HG03469 (cell line): Measurements from ENCODE around the gene OIT3.

ENCODE experiments used
- ATAC-seq: cut with Tn5 transposase; IDR thresholded peaks from one replicate; pipeline ENCODE4 v1.9.1; 2021; ENCODE audit warnings: mild to moderate bottlenecking, moderate library complexity, moderate number of reproducible peaks; ENCODE audit not compliant: unreplicated experiment

Gene OIT3

DNA sequence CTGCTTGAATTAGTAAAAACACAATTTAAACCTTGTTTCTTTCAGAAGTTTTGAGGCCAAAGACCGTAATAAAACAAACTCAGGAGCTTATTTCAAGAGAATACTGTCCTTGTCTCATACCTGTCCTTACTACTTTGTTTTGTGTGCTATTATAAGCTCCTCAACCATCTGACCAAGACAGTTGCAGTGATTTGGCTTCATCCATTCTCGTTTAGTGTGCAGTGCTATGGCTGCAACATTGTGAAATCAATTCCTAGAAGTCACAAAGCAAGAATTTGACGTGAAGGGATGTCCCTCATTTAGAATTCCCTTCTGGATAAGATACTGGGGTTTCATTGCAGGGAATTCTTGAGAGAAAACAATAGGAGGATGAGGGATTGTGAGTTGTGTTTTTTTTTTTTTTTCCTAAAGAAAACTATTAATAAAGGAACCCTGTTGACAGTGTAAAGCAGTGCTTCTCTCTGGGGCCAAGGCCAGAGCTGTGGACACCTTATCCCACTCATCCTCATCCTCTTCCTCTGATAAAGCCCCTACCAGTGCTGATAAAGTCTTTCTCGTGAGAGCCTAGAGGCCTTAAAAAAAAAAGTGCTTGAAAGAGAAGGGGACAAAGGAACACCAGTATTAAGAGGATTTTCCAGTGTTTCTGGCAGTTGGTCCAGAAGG is at the start of gene OIT3:
TSS of gene OIT3 (plus strand) at position 604 of the 663 bp plus-strand sequence. CDS start 60 bp downstream, outside the sequence.
- no peak for ATAC-seq

DNA sequence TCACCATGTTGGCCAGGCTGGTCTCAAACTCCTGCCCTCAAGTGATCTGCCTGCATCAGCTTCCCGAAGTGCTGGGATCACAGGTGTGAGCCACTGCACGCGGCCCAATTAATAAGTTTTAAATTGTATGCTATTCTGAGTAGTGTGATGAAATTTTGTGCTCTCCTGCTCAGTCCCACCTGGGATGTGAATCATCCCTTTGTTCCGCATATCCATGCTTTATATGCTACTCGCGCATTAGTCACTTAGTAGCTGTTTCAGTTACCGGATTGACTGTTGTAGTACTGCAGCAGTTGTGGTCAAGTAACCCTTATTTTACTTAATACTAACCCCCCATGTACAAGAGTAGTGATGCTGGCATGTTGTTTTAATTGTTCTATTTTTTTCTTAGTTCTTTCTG is 47.3 kb upstream of the OIT3 start:
- ATAC-seq, result no peak

DNA sequence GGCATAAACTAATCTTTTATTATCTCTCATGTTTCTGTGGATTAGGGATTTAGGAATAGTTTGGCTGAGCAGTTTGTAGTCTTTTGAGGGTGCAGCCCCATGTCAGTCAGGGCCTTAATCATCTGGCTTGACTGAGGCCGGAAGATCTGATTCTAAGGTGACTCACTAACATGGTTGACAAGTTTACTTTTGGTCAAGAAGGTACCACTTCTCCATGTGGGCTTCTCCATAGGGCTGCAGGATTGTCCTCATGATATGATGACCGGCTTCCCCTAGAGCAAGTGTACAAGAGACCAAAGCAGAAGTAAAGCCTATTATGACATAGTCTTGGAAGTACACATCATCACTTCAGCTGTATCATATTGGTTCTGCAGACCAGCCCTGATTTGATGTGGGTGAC is 45.9 kb upstream of the OIT3 start:
- no peak for ATAC-seq

DNA sequence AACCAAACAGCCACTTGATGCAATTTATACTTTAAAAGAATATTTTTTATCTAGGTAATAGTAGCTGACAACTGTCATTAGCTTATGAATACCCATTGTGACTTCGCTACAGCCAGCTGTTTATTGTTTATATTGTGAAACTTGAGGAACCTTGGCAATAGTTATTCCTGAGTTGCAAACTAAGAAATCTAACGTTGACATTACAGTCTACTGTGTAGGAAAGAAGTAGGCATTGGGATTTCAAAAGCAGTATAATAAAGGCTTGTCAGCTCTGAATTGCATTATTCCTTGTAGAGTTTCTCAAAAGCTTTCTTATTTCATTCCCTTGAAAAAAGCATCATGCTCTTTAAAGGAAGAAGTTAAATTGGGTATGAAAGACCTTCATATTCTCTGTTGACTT is 42.7 kb upstream of the OIT3 start:
- no peak for ATAC-seq

DNA sequence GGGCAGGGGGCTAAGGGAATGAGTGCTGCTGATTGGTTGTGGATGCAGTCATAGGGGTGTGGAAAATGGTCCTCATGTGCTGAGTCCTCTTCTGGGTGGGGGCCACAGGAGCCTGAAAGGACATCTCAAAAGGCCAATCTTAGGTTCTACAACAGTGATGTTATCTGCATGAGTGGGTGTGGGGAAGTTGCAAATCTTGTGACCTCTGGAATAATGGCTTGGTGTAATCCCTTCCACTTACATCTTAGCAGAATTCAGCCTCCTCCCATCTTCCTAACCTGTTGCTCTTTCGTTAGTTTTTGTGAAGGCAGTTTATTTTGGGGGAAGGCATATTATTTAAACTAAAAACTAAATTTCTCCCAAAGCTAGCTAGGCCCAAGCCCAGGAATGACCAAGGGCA is 42.0 kb upstream of the OIT3 start:
- ATAC-seq, result no peak

DNA sequence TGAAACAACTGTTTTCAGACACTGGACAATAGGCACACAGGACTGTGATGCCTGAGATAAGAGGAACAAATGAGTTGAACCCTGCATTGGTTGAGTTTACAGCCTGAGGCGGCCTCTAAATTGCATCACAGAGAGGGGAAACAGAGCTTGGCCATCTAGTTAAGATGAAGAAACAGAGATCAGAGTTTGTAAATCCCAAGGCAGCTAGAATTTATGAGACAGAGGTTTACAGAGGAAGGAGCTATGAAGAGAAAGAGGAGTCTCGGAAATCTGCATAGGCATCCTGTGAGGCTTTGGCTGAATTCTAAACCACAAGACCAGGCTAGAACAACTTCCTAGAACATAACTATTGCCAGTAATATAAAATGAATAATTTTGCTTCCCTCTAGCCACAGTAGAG is 41.0 kb upstream of the OIT3 start:
- no peak for ATAC-seq

DNA sequence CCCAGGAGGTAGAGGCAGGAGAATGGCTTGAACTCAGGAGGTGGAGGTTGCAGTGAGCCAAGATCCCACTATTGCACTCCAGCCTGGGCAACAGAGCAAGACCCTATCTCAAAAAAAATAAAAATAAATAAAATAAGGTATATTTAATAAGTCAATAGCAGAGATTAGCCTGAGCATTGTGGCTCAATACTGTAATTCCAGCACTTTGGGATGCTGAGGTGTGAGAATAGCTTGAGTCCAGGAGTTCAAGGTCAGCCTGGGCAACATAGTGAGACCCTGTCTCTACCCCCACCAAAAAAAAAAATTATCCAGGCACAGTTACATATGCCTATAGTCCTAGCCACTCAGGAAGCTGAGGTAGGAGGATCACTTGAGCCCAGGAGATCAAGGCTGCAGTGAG is 38.4 kb upstream of the OIT3 start:
- ATAC-seq, result no peak

DNA sequence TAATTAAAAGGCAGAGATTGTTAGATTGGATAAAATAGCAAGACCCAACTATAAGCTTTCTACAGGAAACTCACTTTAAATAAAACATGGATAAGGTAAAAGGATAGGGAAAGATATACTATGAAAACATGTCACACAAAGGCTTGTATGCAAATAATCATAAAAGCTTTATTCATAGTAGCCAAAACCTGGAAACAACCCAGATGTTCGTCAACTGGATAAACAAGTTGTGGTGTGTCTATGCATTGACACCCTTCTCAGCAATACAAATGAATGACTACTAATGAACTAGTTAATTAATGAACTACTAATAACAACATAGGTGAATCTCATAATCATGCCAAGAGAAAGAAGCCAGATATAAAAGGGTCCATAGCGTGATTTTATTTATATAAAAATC is 37.7 kb upstream of the OIT3 start:
- ATAC-seq, result no peak

DNA sequence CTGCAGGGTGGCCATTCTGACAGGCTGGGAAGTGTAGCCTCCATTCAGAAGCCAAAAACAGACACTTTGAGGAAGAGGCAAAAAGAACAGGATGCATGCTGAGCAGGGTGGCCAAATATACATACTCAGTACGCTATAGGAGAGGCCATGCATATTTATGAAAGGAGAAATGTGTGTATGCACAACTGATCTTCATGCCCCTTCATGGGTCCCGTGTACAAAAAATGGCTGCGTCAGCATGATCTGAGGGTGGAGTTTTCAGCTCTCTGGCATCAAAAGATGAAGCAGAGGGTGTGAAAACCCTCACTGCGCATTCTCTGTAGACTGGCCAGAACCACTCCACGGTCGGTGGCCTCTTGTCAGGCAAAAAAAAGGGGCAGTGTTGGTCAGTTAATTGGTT is 35.5 kb upstream of the OIT3 start:
- no peak for ATAC-seq

DNA sequence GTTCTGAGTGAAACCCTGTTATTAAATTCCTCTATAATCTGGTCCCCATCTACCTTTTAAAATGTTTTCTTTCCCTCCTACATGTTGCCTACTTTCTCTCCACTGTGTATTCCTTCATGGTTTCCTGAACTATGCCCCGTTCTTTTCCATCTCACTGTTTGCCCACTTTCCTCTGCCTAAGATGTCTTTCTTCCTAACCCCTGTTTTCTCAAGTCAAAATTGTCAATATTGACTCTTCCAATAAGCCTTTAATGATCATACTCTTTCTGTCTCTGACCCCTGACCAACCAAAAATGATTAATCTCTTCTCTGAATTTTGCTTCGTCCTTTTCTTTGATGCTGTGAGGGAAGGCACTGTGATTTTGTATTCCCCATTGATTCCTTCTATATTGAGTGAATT is 30.6 kb upstream of the OIT3 start:
- ATAC-seq, result no peak

DNA sequence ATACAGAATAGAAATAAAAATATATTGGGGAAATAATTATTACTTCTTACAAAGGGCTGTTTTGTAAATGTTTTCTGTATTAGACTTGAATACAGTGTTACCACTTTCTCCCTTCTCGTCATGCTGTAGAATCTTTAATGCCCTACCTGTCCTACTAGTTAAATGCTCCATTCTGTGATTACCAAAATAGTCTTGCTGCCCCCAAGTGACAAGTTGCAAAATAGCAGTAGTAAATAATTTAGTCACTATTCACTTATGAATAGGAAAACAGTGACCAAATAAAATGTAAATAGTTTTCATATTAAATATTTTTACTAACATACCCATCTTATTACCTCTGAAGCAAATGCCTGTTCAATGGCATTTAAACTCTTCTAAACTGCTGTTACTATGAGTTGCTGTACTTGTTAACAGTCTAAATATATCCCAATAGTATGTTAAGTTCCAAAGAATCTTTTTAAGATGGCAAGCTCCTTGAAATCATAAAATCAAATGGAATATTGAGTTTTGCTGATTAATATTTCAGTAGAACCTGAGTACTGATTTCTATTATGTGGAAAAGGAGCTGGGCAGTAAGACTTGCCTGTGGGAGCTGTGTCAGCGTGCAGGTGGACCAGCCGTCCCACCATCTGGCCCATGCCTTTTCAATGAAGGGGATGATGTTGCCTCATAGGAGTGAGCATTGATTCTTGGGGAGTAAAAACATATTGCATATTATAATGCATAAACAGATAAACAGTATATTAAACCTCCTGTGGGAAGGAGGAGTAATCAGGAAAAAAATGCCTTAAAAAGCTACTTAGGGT is 18.1 kb upstream of the OIT3 start:
- ATAC-seq, result no peak

DNA sequence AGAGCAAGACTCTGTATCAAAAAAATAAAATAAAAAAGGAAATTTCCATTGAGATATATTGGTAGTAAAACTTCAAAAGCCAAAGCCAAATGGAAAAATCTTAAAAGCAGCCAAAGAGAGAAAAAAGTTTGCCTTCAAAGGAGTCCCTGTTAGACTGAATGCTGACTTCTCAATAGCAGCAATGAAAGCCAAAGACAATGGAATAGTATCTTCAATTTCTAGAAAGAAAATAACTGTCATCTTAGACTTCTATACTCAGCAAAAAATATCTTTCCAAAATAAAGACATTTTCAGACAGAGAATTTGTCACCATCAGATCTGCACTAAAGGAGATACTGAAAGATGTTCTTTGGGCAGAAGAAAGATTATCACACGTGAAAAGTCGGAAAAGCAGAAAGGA is 14.3 kb upstream of the OIT3 start:
- no peak for ATAC-seq

DNA sequence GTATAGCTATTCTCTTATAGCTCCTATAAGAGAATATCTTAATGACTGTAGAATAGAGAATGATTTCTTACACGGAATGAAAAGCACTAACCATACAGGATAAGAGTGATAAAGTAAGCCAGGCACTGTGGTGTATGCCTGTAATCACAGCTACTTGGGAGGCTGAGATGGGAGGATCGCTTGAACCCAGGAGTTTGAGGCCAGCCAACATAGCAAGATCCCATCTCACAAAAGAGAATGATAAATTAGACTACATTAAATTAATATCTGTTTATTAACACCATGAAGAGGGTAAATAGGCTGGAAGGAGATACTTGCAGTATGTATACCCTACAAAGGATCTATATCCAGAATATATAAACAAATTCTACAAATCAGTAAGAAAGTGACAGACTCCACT is 12.2 kb upstream of the OIT3 start:
- no peak for ATAC-seq

DNA sequence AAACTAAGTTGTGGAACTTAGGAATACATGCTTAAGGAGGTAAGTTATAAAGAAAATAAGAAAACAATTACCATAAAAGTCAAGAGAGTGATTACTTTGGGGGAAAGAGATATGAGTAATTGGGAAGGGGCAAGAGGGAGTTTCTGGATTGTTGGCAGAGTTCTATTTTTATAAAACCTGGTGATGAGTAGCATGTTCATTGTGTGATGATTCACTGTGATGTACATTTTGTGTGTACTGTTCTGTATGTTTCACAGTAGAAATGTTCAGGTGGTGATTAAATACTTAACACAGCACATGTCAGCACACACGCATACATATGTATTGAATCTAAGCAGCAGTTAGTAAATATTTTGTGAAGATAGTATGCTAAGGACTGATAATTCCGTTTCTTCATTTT is 9.7 kb upstream of the OIT3 start:
- no peak for ATAC-seq

DNA sequence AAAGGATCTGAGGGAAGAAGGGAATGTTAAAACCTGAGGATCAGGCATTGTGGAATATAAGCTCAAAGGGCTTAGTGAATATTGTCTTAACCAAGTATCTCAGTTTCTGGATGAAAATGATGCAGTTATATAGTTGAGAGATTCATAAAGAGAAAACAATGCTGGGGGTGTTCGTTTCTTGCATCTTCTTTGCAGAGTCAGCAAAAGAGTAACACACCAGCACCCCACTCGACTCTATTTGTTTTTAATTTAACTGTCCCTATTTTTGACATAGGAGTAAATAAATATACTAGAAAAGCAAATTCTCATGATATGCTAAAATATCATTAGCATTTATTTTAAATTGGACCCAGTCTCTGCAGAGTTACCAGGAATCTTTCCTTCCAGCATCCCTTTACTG is 7.6 kb upstream of the OIT3 start:
- no peak for ATAC-seq

DNA sequence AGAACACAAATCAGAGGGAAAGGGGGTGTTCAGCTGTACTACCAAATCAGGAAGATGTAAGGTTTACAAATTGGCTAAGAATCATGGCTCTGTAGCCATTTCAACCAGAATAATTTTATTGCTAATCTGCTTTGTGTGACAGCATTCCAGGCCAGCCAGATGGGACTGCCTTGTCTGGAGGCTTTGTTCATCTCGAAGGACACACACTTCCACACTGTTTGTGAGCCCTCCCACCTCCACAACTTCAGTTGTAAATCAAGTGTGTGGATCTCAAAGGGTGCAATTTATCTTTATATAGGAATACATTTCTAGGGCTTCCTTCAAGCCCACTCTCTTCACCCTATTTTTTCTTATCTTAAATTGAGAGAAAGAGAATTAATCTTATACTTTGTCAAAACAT is 6.9 kb upstream of the OIT3 start:
- ATAC-seq, result no peak

DNA sequence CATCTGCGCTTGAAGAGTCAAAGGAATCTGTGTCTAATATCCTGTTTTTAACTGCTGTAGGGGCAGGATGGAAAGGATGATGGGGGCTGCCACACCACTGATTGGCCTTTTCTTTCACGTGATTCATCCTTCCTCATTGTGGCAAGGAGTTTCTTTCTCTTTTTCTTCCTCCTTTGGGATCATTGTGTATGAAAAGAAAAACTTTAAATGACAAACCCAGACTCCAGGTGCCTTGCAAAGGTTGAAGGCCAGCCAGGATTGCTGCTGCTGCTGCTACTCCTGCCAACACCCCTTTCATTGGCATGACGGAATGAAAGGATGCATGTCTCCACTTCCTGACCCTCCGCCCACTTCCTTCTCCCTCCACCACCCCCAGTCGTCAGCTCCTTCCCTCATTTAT is 6.5 kb upstream of the OIT3 start:
- ATAC-seq, result no peak

DNA sequence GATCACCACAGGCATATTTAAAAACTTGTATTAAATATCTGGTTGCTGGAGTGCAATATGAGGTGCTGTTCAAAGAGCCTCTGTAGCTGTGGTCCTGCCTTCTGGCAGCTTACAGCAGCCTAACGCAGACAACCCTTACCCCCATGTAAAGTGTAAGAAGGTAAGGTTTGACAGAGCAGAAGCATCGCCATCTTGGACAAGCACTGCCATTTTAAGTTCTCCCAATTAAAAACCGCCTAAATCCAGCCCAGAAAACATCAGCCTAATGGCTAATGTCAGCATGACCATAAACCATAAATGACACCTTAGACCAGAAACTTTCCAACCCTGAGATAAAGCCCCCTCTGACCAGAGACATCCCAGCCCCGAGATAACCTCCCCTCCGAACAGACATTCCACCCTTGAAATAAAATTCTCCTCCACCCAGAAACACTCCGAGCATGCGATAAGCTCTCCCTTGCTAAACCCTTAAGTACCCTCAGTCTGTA is 5.3 kb upstream of the OIT3 start:
- no peak for ATAC-seq

DNA sequence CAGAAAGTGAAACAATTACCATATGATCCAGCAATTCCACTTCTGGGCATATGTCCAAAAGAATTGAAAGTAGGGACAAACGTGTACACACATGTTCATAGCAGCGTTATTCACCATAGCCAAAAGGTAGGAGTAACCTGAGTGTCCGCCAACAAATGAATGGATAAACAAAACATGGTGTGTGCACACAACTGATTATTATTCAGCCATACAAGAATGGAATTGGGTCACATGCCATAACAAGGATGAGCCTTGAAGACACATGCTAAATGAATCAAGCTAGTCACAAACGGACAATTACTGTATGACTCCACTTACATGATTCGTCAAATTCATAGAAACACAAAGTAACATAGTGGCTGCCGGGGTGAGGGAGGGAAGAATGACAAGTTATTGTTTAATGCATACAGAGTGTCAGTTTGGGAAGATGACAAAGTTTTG is 4.1 kb upstream of the OIT3 start:
- ATAC-seq, result no peak

DNA sequence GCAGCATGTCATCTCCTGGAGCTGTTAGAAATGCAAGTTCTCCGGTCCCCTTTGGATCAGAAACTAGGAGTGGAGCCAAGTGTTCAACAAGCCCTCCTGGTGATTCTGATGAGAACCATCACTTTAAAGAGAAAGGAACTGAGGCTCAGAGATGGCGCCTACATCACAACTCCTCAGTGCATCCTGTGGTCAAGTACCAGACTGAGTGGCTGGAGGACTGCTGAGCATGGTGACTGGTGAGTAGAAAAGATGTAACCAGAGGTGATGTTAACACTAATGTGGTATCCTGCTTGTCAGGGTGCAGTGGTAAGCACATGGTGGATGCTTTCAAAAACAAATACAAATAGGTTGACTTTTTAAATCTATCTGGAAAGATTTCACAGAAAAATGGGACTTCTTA is 3.5 kb upstream of the OIT3 start:
- ATAC-seq, result no peak

DNA sequence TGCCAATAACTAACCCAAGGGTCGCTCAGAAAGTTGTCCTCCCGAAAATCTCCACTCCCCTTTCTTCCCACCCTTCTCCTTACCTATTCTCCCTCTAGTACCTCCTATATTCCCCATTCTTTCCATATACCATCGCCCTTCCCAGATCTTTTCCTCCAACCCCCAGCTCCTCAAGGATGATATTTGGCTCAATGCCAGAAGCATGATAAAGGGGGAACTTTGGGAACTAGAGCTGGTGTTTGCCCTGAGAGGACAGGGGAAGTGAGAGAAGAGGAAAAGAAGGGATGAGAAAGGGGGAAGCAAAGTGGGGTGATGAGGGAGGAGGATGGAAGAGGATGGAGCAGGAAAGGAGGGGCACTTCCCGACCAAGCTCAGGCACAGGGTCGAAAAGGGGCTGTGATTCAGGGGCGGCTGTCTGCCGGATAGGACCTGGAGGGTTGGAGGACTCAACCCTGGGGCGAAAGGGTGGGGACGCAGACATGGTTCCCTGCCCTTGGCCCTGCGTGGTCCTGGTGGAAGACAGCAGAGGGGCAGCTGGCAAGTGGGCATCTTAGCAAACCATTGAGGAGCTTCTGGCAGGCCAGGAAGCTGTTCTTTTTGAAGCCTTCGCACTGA is 1.8 kb downstream of the OIT3 start:
- no peak for ATAC-seq

DNA sequence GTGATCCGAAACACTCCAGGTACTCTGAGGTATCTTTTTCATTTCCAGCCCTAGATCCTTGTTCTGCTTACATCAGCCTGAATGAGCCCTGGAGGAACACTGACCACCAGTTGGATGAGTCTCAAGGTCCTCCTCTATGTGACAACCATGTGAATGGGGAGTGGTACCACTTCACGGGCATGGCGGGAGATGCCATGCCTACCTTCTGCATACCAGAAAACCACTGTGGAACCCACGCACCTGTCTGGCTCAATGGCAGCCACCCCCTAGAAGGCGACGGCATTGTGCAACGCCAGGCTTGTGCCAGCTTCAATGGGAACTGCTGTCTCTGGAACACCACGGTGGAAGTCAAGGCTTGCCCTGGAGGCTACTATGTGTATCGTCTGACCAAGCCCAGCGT is 5.1 kb downstream of the OIT3 start:
- ATAC-seq, result no peak
